Muscle of leg (tissue), 11 donors: ENCODE data around the gene ODF2. TPM values are rescaled to one million over a fixed set of nuclear protein-coding genes. Genes with fewer than 3 reads are reported as not detected.
"Not testable (repeated sequence)": the region's sequence is repeated elsewhere in the genome, so short reads cannot be mapped to it uniquely, and the experiment has no call there.

Experiments
- DNase-seq: peaks from one replicate; pipeline ENCODE4 v3.0.0; 2013
- H3K27ac ChIP-seq: one replicate; pipeline ENCODE4 v1.5.1; 2013; ENCODE audit warnings: mild to moderate bottlenecking, low read length, control low read depth
- H3K27me3 ChIP-seq: one replicate; pipeline ENCODE4 v1.6.1; 2013; ENCODE audit warnings: low read length; ENCODE audit not compliant: control insufficient read depth, insufficient read depth
- H3K36me3 ChIP-seq: one replicate; pipeline ENCODE4 v1.6.1; 2013; ENCODE audit warnings: low read length; ENCODE audit not compliant: control insufficient read depth, insufficient read depth
- H3K4me1 ChIP-seq: one replicate; pipeline ENCODE4 v1.6.1; 2013; ENCODE audit warnings: low read length; ENCODE audit not compliant: control insufficient read depth, insufficient read depth
- H3K4me3 ChIP-seq: one replicate; pipeline ENCODE4 v1.5.1; 2013; ENCODE audit warnings: low read length, control low read depth
- H3K9me3 ChIP-seq: replicated peaks from 2 replicates; pipeline ENCODE4 v1.6.1; 2013; ENCODE audit warnings: low read depth, low read length; ENCODE audit not compliant: control insufficient read depth
- WGBS: methylation state at CpG from one replicate; pipeline ENCODE4 v1.1.5; 2013; ENCODE audit warnings: missing lambda C conversion rate; ENCODE audit not compliant: insufficient coverage; 5-methylcytosine and 5-hydroxymethylcytosine counted together
- polyA plus RNA-seq, 8 donors: library from polyadenylated mRNA; unstranded; fragments of 120-200 nt; gene quantifications; one replicate each; pipeline versions ENCODE4 v1.2.1 to v1.2.3, GENCODE V29; 2013; ENCODE audit warnings: inconsistent platforms in 1 of 8, low replicate concordance in 1 of 8; ENCODE audit not compliant: insufficient read length in 8 of 8, insufficient read depth in 1 of 8
- total RNA-seq: library from RNA; stranded (reverse); fragments of 120-200 nt; gene quantifications from one replicate; pipeline ENCODE4 v1.2.4, GENCODE V29; 2013

ODF2 gene
- total and polyA plus RNA-seq, 9 donors: 23.5 to 41.8 (median 26.8) TPM

GRCh38 chr9:128446505-128446904, 9.3 kb upstream of the ODF2 start:
- H3K27me3 ChIP-seq, H3K27ac ChIP-seq, DNase-seq, H3K4me1 ChIP-seq, H3K9me3 ChIP-seq, H3K4me3 ChIP-seq, H3K36me3 ChIP-seq: not testable (repeated sequence)
- 100% methylated on average over 1 of the region's 5 CpGs for WGBS

DNA sequence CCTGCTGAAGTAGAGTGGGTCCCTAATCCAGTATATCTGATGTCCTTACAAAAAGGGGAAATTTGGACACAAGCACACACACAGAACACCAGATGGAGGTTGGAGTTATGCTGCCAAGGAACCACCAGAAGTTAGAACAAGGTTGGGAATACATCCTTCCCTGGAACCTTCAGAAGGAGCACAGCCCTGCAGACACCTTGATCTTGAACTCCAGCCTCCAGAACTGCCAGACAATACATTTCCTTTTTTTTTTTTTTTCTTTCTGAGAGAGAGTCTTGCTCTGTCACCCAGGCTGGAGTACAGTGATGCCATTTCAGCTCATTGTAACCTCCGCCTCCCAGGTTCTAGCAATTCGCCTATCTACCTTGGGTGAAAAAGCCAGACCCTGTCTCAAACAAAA, 7.1 kb upstream of the ODF2 start:
- Histone ChIP-seq H3K27me3 (no peaks in the 10 kb centered on the region), H3K9me3 (no peaks in the 10 kb centered on the region), H3K4me1 (no peaks in the 10 kb centered on the region), H3K27ac (no peak overlapping the region), H3K36me3 (no peaks in the 10 kb centered on the region), H3K4me3 (no peak overlapping the region)
- no peak for DNase-seq
- WGBS: no CpG with 5 or more reads among the region's 2 CpGs

DNA sequence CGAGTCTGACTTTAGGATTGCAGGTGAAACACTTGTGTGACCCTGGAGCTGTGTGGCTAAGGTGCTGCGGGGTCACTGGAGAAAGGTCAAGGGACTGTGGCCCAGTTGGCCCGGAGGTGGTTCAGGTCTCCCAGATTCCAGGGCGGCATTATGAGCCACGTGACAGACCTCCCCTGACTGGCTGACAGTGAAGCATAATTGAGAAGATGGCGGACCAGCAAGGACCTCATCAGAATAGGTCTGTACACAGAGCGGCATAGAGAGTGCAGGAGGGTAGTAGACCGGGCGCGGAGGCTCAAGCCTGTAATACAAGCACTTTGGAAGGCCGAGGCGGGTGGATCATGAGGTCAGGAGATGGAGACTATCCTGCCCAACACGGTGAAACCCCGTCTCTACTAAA, 815 bp upstream of the ODF2 start:
- no peak overlapping the region for H3K4me3 ChIP-seq
- WGBS: 87% methylated on average over 13 of the region's 14 CpGs
- H3K9me3 ChIP-seq: no peaks in the 10 kb centered on the region
- no peak overlapping the region for H3K27ac ChIP-seq
- H3K36me3 ChIP-seq: peaks cover 11% of the 10 kb centered on the region
- peaks cover 12% of the 10 kb centered on the region for H3K4me1 ChIP-seq
- DNase-seq: no peak
- H3K27me3 ChIP-seq: no peaks in the 10 kb centered on the region

DNA sequence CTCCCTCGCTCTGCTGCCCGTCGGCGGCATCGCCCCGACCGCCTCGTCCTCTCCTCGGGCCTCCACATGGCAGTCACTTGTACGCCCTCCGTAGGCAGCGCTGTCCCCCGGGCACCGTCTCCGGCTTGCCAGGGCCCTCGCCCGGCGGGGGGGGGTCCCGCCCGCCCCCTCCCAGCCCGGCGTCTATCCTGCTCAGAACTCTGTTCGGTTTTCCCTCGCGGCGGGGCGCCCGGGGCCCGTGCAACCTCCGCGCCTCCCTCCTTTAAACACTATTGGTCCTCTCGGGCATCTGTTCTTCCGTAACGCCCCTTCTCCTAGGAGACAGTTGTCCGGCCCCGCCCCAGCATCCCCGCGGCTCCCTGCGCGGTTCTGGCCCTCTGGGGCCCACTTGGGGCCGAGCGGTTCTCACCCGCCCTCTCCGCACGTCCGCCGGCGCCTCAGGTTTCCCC, 831 bp downstream of the ODF2 start:
- peak; percentile 87 for DNase-seq
- peaks cover 23% of the 10 kb centered on the region for H3K36me3 ChIP-seq
- WGBS: under 1% methylated on average over 48 of the region's 48 CpGs

GRCh38 chr9:128457207-128457606, 1.4 kb downstream of the ODF2 start:
- no peak overlapping the region for H3K27ac ChIP-seq
- 25% methylated on average over 10 of the region's 14 CpGs for WGBS

More for the DNA sequence above, 831 bp downstream of the ODF2 start:
- peak overlapping the region; percentile 84 for H3K27ac ChIP-seq
- H3K4me1 ChIP-seq: peaks cover 12% of the 10 kb centered on the region
- no peaks in the 10 kb centered on the region for H3K27me3 ChIP-seq
- H3K9me3 ChIP-seq: no peaks in the 10 kb centered on the region
- H3K4me3 ChIP-seq: peak overlapping the region; percentile 88

DNA sequence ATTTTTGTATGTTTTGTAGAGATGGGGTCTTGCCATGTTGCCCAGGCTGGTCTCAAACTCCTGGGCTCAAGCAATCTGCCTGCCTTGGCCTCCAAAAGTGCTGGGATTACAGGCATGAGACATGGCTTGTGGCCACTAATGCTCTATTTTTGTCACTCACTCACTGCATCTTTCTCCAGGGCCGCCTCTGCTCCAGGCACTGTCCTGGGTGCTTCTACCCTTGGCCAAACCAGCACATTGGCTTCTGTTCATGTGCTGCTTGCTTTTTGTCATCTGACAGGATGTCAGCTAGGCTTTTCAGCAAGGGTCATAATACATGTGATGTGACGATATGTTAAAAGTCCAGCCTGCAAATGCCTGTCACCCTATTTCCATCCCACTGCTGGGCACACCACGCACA, 3.2 kb downstream of the ODF2 start:
- WGBS: 83% methylated on average over 1 of the region's 3 CpGs
- no peak for DNase-seq

More at GRCh38 chr9:128457207-128457606, 1.4 kb downstream of the ODF2 start:
- Histone ChIP-seq H3K27me3 (no peaks in the 10 kb centered on the region), H3K4me1 (peaks cover 12% of the 10 kb centered on the region), H3K9me3 (no peaks in the 10 kb centered on the region), H3K4me3 (peak overlapping the region; percentile 88), H3K36me3 (peaks cover 23% of the 10 kb centered on the region)
- peak; percentile 40 for DNase-seq

GRCh38 chr9:128469070-128469469, 13.3 kb downstream of the ODF2 start:
- Histone ChIP-seq H3K4me1 (no peaks in the 10 kb centered on the region), H3K4me3 (no peak overlapping the region), H3K9me3 (no peaks in the 10 kb centered on the region), H3K27me3 (no peaks in the 10 kb centered on the region), H3K36me3 (peaks cover 49% of the 10 kb centered on the region), H3K27ac (no peak overlapping the region)
- WGBS: 85% methylated on average over 4 of the region's 7 CpGs
- no peak for DNase-seq

More for the DNA sequence above, 3.2 kb downstream of the ODF2 start:
- Histone ChIP-seq H3K27ac (no peak overlapping the region), H3K36me3 (peaks cover 32% of the 10 kb centered on the region), H3K4me3 (no peak overlapping the region), H3K27me3 (no peaks in the 10 kb centered on the region), H3K4me1 (peaks cover 12% of the 10 kb centered on the region), H3K9me3 (no peaks in the 10 kb centered on the region)

- H3K4me1 ChIP-seq: no peaks in the 10 kb centered on the region
- H3K36me3 ChIP-seq: peaks cover 45% of the 10 kb centered on the region
- no peak overlapping the region for H3K27ac ChIP-seq
- H3K4me3 ChIP-seq: no peak overlapping the region
- no peaks in the 10 kb centered on the region for H3K9me3 ChIP-seq
- no peaks in the 10 kb centered on the region for H3K27me3 ChIP-seq
- DNase-seq: no peak
- WGBS: 60% methylated on average over 1 of the region's 5 CpGs
These were observed 14.8 kb downstream of the ODF2 start for GRCh38 chr9:128470560-128470959.

DNA sequence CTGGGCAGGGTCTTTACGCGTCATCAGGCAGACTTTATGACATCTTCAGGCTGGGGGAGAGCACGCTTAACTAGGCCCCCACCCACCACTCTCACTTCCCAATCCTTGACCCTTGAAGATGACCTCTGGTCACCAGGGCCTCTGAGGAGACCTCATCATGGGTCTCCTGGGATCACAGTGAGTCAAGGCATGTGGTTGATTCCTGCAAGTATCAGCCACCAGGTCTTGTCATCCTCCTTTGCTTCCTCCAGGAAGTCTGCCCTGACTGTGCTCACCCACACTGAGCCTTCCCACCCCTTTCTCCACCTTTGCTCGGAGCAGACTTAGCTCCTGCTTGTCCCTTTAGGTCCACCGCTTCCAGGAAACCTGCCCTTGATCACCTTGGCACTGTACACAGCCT, 17.3 kb downstream of the ODF2 start:
- H3K4me3 ChIP-seq: no peak overlapping the region
- no peak for DNase-seq
- no peak overlapping the region for H3K27ac ChIP-seq
- 95% methylated on average over 3 of the region's 5 CpGs for WGBS
- no peaks in the 10 kb centered on the region for H3K27me3 ChIP-seq
- H3K9me3 ChIP-seq: no peaks in the 10 kb centered on the region
- H3K36me3 ChIP-seq: peaks cover 36% of the 10 kb centered on the region
- H3K4me1 ChIP-seq: no peaks in the 10 kb centered on the region

DNA sequence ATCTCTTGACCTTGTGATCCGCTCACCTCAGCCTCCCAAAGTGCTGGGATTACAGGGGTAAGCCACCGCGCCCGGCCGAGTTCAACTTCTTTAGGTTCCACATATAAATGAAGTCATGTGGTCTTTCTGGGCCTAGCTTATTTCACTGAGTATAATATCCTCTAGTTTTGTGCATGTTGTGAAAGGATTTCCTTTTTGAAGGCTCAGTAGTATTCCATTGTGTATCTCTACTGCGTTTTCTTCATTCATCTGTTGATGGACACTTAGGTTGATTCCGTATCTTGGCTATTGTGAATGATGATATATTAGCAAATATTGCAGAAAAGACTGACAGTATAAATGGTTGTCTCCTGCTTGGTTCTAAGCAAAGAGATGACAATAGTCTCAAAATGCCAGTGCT, 20.1 kb downstream of the ODF2 start:
- WGBS: 100% methylated on average over 2 of the region's 7 CpGs

GRCh38 chr9:128479262-128479661, 23.5 kb downstream of the ODF2 start:
- DNase-seq: no peak
- H3K36me3 ChIP-seq: peaks cover 44% of the 10 kb centered on the region
- H3K27ac ChIP-seq: no peak overlapping the region
- 100% methylated on average over 1 of the region's 1 CpG for WGBS
- no peaks in the 10 kb centered on the region for H3K4me1 ChIP-seq
- no peaks in the 10 kb centered on the region for H3K27me3 ChIP-seq
- H3K4me3 ChIP-seq: no peak overlapping the region
- H3K9me3 ChIP-seq: no peaks in the 10 kb centered on the region

More for the DNA sequence above, 20.1 kb downstream of the ODF2 start:
- Histone ChIP-seq H3K27me3 (no peaks in the 10 kb centered on the region), H3K4me1 (no peaks in the 10 kb centered on the region), H3K27ac (no peak overlapping the region), H3K9me3 (no peaks in the 10 kb centered on the region), H3K36me3 (peaks cover 41% of the 10 kb centered on the region), H3K4me3 (no peak overlapping the region)
- DNase-seq: no peak
